Ovary (tissue), 3 donors: ENCODE measurements around the gene CCDC175.

Experiments
- CTCF ChIP-seq, 3 donors: fragments of 450-650 bp in 2 of 3; fragments of 200-600 bp in 1 of 3; IDR thresholded peaks; one replicate each; pipeline versions ENCODE4 v1.5.1 to v1.8.0; 2016 to 2022; ENCODE audit warnings: antibody characterized with exemption in 3 of 3, mild to moderate bottlenecking in 1 of 3
- POLR2A ChIP-seq: fragments of 450-650 bp; IDR thresholded peaks from one replicate; pipeline ENCODE4 v1.6.1; 2017; ENCODE audit warnings: antibody characterized with exemption, mild to moderate bottlenecking, moderate library complexity
- donor health status: DM: no; HTN: no; CAD: no.

- no peak for TF ChIP-seq CTCF (IDR thresholded peaks at IDR 0.05)
- no peak for TF ChIP-seq POLR2A
Measured at GRCh38 chr14:59601056-59601455, 24.4 kb upstream of the CCDC175 start.
